Measurements from ENCODE around the gene PDE4D. TPM values are rescaled to one million over a fixed set of nuclear protein-coding genes. Genes with fewer than 3 reads are reported as not detected.

PDE4D gene
- total and polyA plus RNA-seq, 2 donors, result 21.2 to 30.3 TPM

DNA sequence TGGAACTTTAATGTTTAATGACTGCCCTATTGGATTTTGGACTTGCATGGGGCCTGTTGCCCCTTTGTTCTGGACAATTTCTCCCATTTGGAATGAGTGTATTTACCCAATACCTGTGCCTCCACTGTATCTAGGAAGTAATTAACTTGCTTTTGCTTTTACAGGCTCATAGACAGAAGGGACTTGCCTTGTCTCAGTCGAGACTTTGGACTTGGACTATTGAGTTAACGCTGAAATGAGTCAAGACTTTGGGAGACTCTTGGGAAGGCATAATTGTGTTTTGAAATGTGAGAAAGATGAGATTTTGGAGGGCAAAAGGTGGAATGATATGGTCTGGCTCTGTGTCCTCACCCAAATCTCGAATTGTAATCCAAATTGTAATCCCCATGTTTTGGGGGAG lies 368.2 kb downstream of the PDE4D start:
- Histone ChIP-seq H3K36me3 (ENCODE audit: control insufficient read depth in 2 of 2, insufficient read depth in 2 of 2, low read length in 1 of 2) (no peaks in the 10 kb centered on the region), H3K27ac (ENCODE audit: low read depth in 1 of 2, low read length in 1 of 2) (no peak overlapping the region), H3K27me3 (ENCODE audit: control insufficient read depth in 2 of 2, insufficient read depth in 1 of 2, low read length in 1 of 2) (no peaks in the 10 kb centered on the region), H3K4me3 (ENCODE audit: low read length in 2 of 2) (no peak overlapping the region), H3K9me3 (ENCODE audit: control insufficient read depth in 2 of 2, insufficient read depth in 1 of 2, low read length in 1 of 2) (no peaks in the 10 kb centered on the region), H3K4me1 (ENCODE audit: control insufficient read depth in 2 of 2, insufficient read depth in 2 of 2, low read length in 2 of 2) (no peaks in the 10 kb centered on the region)
- no peak for DNase-seq (ENCODE audit: low read depth in 6 of 9, low spot score in 9 of 9)
- WGBS, result 95% methylated on average over 3 of the region's 3 CpGs

DNA sequence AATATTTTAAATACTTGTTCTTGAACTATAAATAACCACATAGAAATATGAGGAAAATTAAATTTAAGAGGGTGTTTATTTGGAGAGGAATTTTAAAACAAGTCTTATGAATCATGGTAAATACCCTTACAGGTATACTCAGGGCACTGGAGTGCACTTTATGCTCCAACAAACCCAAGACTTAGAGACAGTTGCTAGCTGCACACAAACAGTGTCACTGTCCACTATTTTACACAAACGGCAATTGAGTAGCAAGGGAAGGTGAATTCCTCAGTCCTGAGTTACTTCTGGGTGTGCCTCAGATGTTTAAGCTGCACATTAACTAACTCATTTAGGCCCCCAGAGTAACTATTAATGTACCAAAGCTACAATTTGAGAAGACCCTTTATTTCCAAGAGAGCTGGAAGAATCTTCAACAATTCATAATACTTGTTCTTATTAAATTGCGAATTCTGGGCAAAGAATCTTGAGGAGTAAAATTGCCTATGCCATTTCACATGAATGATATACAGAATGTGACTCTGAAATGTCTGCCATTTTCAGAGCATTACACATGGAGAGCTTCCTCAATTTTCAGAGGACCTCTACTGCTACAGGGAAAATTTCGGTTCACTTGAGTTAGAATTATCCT lies 371.2 kb downstream of the PDE4D start:
- no peak for DNase-seq (ENCODE audit: low read depth in 6 of 9, low spot score in 9 of 9)
- H3K36me3 ChIP-seq (ENCODE audit: control insufficient read depth in 2 of 2, insufficient read depth in 2 of 2, low read length in 1 of 2), result no peaks in the 10 kb centered on the region

DNA sequence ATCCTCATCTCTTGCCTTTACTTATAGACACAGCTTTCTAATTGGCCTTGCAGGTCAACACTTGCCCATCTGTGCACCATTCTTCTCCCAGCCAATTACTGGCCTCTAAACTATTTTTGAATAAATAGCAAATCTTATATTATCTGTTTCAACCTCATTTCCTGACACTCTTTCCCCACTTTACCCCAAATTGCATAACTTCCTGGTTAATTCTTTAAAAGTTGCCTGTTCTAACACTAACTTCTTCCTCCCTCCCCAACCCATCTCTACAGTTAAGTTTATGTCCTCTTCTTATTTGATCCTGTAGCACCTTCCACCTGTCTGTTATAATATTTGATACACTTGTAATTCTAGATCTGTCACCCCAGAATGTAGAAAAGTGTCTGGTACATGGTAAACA lies 372.1 kb downstream of the PDE4D start:
- Histone ChIP-seq H3K27me3 (ENCODE audit: control insufficient read depth in 2 of 2, insufficient read depth in 1 of 2, low read length in 1 of 2) (no peaks in the 10 kb centered on the region), H3K36me3 (ENCODE audit: control insufficient read depth in 2 of 2, insufficient read depth in 2 of 2, low read length in 1 of 2) (no peaks in the 10 kb centered on the region), H3K4me3 (ENCODE audit: low read length in 2 of 2) (no peak overlapping the region), H3K4me1 (ENCODE audit: control insufficient read depth in 2 of 2, insufficient read depth in 2 of 2, low read length in 2 of 2) (no peaks in the 10 kb centered on the region), H3K9me3 (ENCODE audit: control insufficient read depth in 2 of 2, insufficient read depth in 1 of 2, low read length in 1 of 2) (no peaks in the 10 kb centered on the region), H3K27ac (ENCODE audit: low read depth in 1 of 2, low read length in 1 of 2) (no peak overlapping the region)
- DNase-seq (ENCODE audit: low read depth in 6 of 9, low spot score in 9 of 9), result no peak

More for the DNA sequence above, 371.2 kb downstream of the PDE4D start:
- no peak overlapping the region for H3K27ac ChIP-seq (ENCODE audit: low read depth in 1 of 2, low read length in 1 of 2)
- H3K27me3 ChIP-seq (ENCODE audit: control insufficient read depth in 2 of 2, insufficient read depth in 1 of 2, low read length in 1 of 2), result no peaks in the 10 kb centered on the region
- no peak overlapping the region for H3K4me3 ChIP-seq (ENCODE audit: low read length in 2 of 2)
- H3K9me3 ChIP-seq (ENCODE audit: control insufficient read depth in 2 of 2, insufficient read depth in 1 of 2, low read length in 1 of 2), result no peaks in the 10 kb centered on the region
- H3K4me1 ChIP-seq (ENCODE audit: control insufficient read depth in 2 of 2, insufficient read depth in 2 of 2, low read length in 2 of 2), result no peaks in the 10 kb centered on the region
- 76% methylated on average over 3 of the region's 3 CpGs for WGBS

- no peaks in the 10 kb centered on the region for H3K27me3 ChIP-seq (ENCODE audit: control insufficient read depth in 2 of 2, insufficient read depth in 1 of 2, low read length in 1 of 2)
- no peak for DNase-seq (ENCODE audit: low read depth in 6 of 9, low spot score in 9 of 9)
- 97% methylated on average over 5 of the region's 5 CpGs for WGBS
- no peaks in the 10 kb centered on the region for H3K4me1 ChIP-seq (ENCODE audit: control insufficient read depth in 2 of 2, insufficient read depth in 2 of 2, low read length in 2 of 2)
- H3K9me3 ChIP-seq (ENCODE audit: control insufficient read depth in 2 of 2, insufficient read depth in 1 of 2, low read length in 1 of 2), result no peaks in the 10 kb centered on the region
- no peaks in the 10 kb centered on the region for H3K36me3 ChIP-seq (ENCODE audit: control insufficient read depth in 2 of 2, insufficient read depth in 2 of 2, low read length in 1 of 2)
- no peak overlapping the region for H3K4me3 ChIP-seq (ENCODE audit: low read length in 2 of 2)
- no peak overlapping the region for H3K27ac ChIP-seq (ENCODE audit: low read depth in 1 of 2, low read length in 1 of 2)
Measured at GRCh38 chr5:59519338-59519737, 374.2 kb downstream of the PDE4D start.

DNA sequence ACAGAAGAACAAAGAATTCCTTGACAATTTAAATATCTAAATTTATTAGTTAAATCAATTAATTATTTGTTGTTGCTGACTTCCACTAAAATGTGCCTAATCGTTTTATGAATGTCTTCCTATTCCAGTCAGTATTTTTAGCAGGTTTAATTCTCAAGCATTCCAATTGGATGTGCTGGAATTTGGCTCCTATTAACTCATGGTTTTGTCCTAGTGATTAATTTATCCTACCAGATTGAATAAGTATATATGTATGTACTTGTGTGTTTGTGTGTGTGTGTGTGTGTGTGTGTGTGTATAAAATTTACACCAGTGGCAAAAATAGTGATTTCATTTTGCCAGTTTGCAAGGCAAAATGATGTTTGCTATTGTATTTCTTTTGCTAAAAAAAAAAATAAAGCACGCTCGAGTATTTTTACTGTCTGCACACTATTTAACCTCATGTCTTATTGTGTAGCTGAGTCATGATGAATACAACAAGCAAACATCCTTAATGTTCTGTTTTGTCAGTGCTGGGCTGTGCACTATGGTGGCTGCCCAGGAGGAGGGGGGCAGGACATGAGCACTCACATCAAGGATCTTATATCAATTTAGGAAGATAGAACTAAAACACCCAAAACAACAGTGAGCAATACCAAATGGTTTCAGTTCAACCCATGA lies 375.5 kb downstream of the PDE4D start:
- no peak overlapping the region for H3K27ac ChIP-seq (ENCODE audit: low read depth in 1 of 2, low read length in 1 of 2)
- DNase-seq (ENCODE audit: low read depth in 6 of 9, low spot score in 9 of 9), result no peak
- no peaks in the 10 kb centered on the region for H3K9me3 ChIP-seq (ENCODE audit: control insufficient read depth in 2 of 2, insufficient read depth in 1 of 2, low read length in 1 of 2)
- H3K27me3 ChIP-seq (ENCODE audit: control insufficient read depth in 2 of 2, insufficient read depth in 1 of 2, low read length in 1 of 2), result no peaks in the 10 kb centered on the region
- H3K4me1 ChIP-seq (ENCODE audit: control insufficient read depth in 2 of 2, insufficient read depth in 2 of 2, low read length in 2 of 2), result no peaks in the 10 kb centered on the region
- no peaks in the 10 kb centered on the region for H3K36me3 ChIP-seq (ENCODE audit: control insufficient read depth in 2 of 2, insufficient read depth in 2 of 2, low read length in 1 of 2)
- WGBS, result 93% methylated on average over 3 of the region's 3 CpGs
- no peak overlapping the region for H3K4me3 ChIP-seq (ENCODE audit: low read length in 2 of 2)

GRCh38 chr5:59516161-59516560 lies 377.4 kb downstream of the PDE4D start:
- no peak for DNase-seq (ENCODE audit: low read depth in 6 of 9, low spot score in 9 of 9)
- Histone ChIP-seq H3K9me3 (ENCODE audit: control insufficient read depth in 2 of 2, insufficient read depth in 1 of 2, low read length in 1 of 2) (no peaks in the 10 kb centered on the region), H3K27me3 (ENCODE audit: control insufficient read depth in 2 of 2, insufficient read depth in 1 of 2, low read length in 1 of 2) (no peaks in the 10 kb centered on the region), H3K4me1 (ENCODE audit: control insufficient read depth in 2 of 2, insufficient read depth in 2 of 2, low read length in 2 of 2) (no peaks in the 10 kb centered on the region), H3K36me3 (ENCODE audit: control insufficient read depth in 2 of 2, insufficient read depth in 2 of 2, low read length in 1 of 2) (no peaks in the 10 kb centered on the region), H3K4me3 (ENCODE audit: low read length in 2 of 2) (no peak overlapping the region), H3K27ac (ENCODE audit: low read depth in 1 of 2, low read length in 1 of 2) (no peak overlapping the region)
- 93% methylated on average over 3 of the region's 3 CpGs for whole genome bisulfite sequencing

DNA sequence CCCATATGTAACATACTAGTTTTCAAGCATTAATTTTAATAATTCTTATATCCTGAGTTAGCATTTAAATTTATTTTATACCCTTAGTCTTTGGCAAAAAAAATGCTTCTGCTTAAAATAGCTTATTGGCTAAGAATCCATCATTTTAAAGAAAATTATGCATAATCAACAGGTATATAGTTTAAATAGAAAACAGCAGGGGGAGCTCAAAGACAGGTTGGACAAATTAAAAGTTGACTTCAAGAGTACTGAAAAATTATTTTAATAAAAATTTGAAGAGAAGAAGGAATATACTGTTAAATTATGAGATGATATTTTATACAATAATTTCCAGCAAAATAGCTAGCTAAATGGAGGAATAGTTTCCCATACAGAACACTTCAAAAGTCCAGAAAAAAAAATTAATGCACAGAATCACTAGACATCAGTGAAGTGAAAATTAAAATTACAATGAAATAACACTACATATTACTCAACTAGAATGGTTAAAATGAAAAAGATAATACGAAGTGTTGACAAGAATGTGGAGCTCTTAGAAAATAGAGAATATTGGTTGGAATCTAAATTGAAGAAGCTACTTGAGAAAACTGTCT lies 387.1 kb downstream of the PDE4D start:
- H3K4me1 ChIP-seq (ENCODE audit: control insufficient read depth in 2 of 2, insufficient read depth in 2 of 2, low read length in 2 of 2), result no peaks in the 10 kb centered on the region
- 86% methylated on average over 1 of the region's 1 CpG for WGBS
- H3K27me3 ChIP-seq (ENCODE audit: control insufficient read depth in 2 of 2, insufficient read depth in 1 of 2, low read length in 1 of 2), result no peaks in the 10 kb centered on the region
- no peaks in the 10 kb centered on the region for H3K36me3 ChIP-seq (ENCODE audit: control insufficient read depth in 2 of 2, insufficient read depth in 2 of 2, low read length in 1 of 2)
- no peaks in the 10 kb centered on the region for H3K9me3 ChIP-seq (ENCODE audit: control insufficient read depth in 2 of 2, insufficient read depth in 1 of 2, low read length in 1 of 2)
- peak in 1 of 9 donors; percentile 24 for DNase-seq (ENCODE audit: low read depth in 6 of 9, low spot score in 9 of 9)
- H3K27ac ChIP-seq (ENCODE audit: low read depth in 1 of 2, low read length in 1 of 2), result no peak overlapping the region
- no peak overlapping the region for H3K4me3 ChIP-seq (ENCODE audit: low read length in 2 of 2)

DNA sequence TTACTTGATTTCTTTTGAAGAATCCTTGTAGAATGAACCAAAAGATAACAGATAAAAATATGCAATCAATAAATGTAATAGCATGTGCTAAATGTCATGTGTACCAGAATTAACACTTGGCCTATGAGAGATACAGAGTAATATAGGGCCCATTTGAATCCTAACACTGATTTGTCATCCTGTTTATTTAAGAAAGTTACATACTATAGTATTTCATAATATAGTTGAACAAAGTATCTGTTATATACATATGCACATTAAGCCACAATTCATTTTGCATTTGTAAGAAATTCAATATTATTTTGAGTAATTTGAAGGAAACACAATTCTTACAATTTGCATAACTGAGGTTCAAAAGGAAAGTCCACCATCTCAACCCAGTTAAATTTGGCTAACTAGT lies 389.5 kb downstream of the PDE4D start:
- Histone ChIP-seq H3K27me3 (ENCODE audit: control insufficient read depth in 2 of 2, insufficient read depth in 1 of 2, low read length in 1 of 2) (no peaks in the 10 kb centered on the region), H3K36me3 (ENCODE audit: control insufficient read depth in 2 of 2, insufficient read depth in 2 of 2, low read length in 1 of 2) (no peaks in the 10 kb centered on the region), H3K27ac (ENCODE audit: low read depth in 1 of 2, low read length in 1 of 2) (no peak overlapping the region), H3K4me1 (ENCODE audit: control insufficient read depth in 2 of 2, insufficient read depth in 2 of 2, low read length in 2 of 2) (no peaks in the 10 kb centered on the region), H3K9me3 (ENCODE audit: control insufficient read depth in 2 of 2, insufficient read depth in 1 of 2, low read length in 1 of 2) (no peaks in the 10 kb centered on the region), H3K4me3 (ENCODE audit: low read length in 2 of 2) (no peak overlapping the region)
- no peak for DNase-seq (ENCODE audit: low read depth in 6 of 9, low spot score in 9 of 9)

GRCh38 chr5:59503220-59503619 lies 390.3 kb downstream of the PDE4D start:
- Histone ChIP-seq H3K4me1 (ENCODE audit: control insufficient read depth in 2 of 2, insufficient read depth in 2 of 2, low read length in 2 of 2) (no peaks in the 10 kb centered on the region), H3K36me3 (ENCODE audit: control insufficient read depth in 2 of 2, insufficient read depth in 2 of 2, low read length in 1 of 2) (no peaks in the 10 kb centered on the region), H3K4me3 (ENCODE audit: low read length in 2 of 2) (no peak overlapping the region), H3K27me3 (ENCODE audit: control insufficient read depth in 2 of 2, insufficient read depth in 1 of 2, low read length in 1 of 2) (no peaks in the 10 kb centered on the region), H3K27ac (ENCODE audit: low read depth in 1 of 2, low read length in 1 of 2) (no peak overlapping the region), H3K9me3 (ENCODE audit: control insufficient read depth in 2 of 2, insufficient read depth in 1 of 2, low read length in 1 of 2) (no peaks in the 10 kb centered on the region)
- DNase-seq (ENCODE audit: low read depth in 6 of 9, low spot score in 9 of 9), result no peak
- 93% methylated on average over 1 of the region's 1 CpG for WGBS
